Activated B cell treated with CpG ODN at 0.5 μM for 24 hours (primary cell): Measurements from ENCODE around the gene DSCAM. TPM values are rescaled to one million over a fixed set of nuclear protein-coding genes. Genes with fewer than 3 reads are reported as not detected.

Experiments
- ATAC-seq: fragments of 200-7000 bp; cut with Tn5 transposase; one replicate; pipeline ENCODE4 v1.10.0; 2021; ENCODE audit warnings: low read depth, mild to moderate bottlenecking, moderate library complexity
- CTCF ChIA-PET: fragments of 350-600 bp; sonication (Branson Sonifier 250); formaldehyde crosslinking; loops from one replicate; lab custom pipeline; 2021; ENCODE audit warnings: antibody characterized with exemption; lab: Charles Lee
- POLR2A ChIA-PET: fragments of 350-600 bp; sonication (Branson Sonifier 250); formaldehyde crosslinking; loops from one replicate; lab custom pipeline; 2021; ENCODE audit warnings: antibody characterized with exemption; lab: Charles Lee
- DNase-seq: peaks from one replicate; pipeline ENCODE4 v3.0.0; 2022
- H3K27ac Mint-ChIP-seq: one replicate; pipeline ENCODE4 v1.8.0; 2020; ENCODE audit warnings: mixed read lengths
- H3K27me3 Mint-ChIP-seq: one replicate; pipeline ENCODE4 v1.8.0; 2021; ENCODE audit warnings: mixed read lengths
- H3K36me3 Mint-ChIP-seq: one replicate; pipeline ENCODE4 v1.8.0; 2021; ENCODE audit warnings: low read depth, mixed read lengths
- H3K4me1 Mint-ChIP-seq: one replicate; pipeline ENCODE4 v1.8.0; 2021; ENCODE audit warnings: mixed read lengths
- H3K4me3 Mint-ChIP-seq: one replicate; pipeline ENCODE4 v1.8.0; 2020; ENCODE audit warnings: mild to moderate bottlenecking, mixed read lengths
- H3K9me3 Mint-ChIP-seq: one replicate; pipeline ENCODE4 v1.8.0; 2020; ENCODE audit warnings: mixed read lengths
- CTCF ChIP-seq: fragments of 200-600 bp; IDR thresholded peaks from one replicate; pipeline ENCODE4 v1.8.0; 2022; ENCODE audit warnings: antibody characterized with exemption, mild to moderate bottlenecking
- intact Hi-C: fragments of 100-400 bp; cut with micrococcal nuclease; formaldehyde crosslinking; loops from one replicate; pipeline ENCODE4 v1.15.1; 2024
- total RNA-seq: library from RNA; stranded (reverse); gene quantifications from 2 replicates; pipeline ENCODE4 v1.2.3, GENCODE V29; 2022

Gene DSCAM
- total RNA-seq, 1 donor from 2014 or later: not detected

DNA sequence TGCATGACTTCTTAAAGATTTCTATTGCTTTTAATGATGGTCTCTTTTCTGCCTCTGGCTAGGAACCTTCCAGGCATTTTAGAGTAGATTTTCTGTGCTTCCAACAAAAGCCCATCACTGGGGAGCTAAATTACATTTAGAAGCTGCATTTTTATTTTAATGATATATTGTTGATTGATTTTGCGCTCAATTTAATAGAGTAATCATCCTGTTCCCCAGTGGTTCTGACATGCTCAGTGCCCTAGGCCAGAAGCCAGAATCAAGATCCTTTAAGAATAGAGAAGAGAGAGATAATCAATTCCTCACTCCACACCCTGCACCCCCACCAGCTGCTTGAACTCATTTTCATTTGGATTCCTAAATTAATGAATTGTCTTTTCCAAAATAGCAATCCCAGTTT, 881.9 kb downstream of the DSCAM start:
- ATAC-seq (no peak), DNase-seq (no peak)
- no peaks in the 10 kb centered on the region for H3K4me1 Mint-ChIP-seq
- no peak for TF ChIP-seq CTCF
- ChIA-PET POLR2A (no interaction called here), CTCF (no interaction called here)
- H3K27me3 Mint-ChIP-seq: no peaks in the 10 kb centered on the region
- no peaks in the 10 kb centered on the region for H3K36me3 Mint-ChIP-seq
- H3K9me3 Mint-ChIP-seq: peaks cover 19% of the 10 kb centered on the region
- intact Hi-C loops: no loop called here
- no peak overlapping the region for H3K27ac Mint-ChIP-seq
- H3K4me3 Mint-ChIP-seq: no peak overlapping the region

DNA sequence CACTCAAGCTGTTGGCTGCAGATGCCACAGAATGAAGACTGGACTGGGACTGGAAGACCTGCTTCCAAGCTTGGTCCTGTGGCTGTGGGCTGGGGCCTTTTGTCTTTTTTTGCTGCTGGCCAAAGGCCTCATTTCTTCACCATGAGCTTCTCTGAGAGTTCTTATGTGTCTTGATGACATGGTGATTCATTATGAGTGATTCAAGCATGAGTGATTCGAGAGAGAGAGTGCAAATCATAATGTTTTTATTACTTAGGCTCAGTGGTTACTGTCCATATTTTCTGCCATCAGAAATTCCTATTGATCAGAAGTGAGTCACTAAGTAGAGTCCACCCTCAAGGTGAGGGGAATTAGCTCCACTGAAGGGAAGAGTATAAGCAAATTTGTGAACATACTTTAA, 885.7 kb downstream of the DSCAM start:
- ChIA-PET CTCF (no interaction called here), POLR2A (no interaction called here)
- H3K27ac Mint-ChIP-seq: no peak overlapping the region
- no peaks in the 10 kb centered on the region for H3K36me3 Mint-ChIP-seq
- no peak overlapping the region for H3K4me3 Mint-ChIP-seq
- peaks cover 13% of the 10 kb centered on the region for H3K9me3 Mint-ChIP-seq
- DNase-seq: no peak
- no peak for ATAC-seq
- no peak for TF ChIP-seq CTCF
- intact Hi-C loops: no loop called here
- no peaks in the 10 kb centered on the region for H3K27me3 Mint-ChIP-seq
- H3K4me1 Mint-ChIP-seq: no peaks in the 10 kb centered on the region
